Measurements from ENCODE around the gene CEP72. TPM values are rescaled to one million over a fixed set of nuclear protein-coding genes. Genes with fewer than 3 reads are reported as not detected.
A peak's percentile ranks its signal among the peaks of the same experiment; 100 is the strongest.

The CEP72 gene
- total and polyA plus RNA-seq, 2 of the 13 experiments (the other 11 are each of a cell fraction or from before 2014, with no cell fraction given): 3.4 to 9.4 TPM

- 0 out of 2 replicates have a peak, but pooled peaks have one; percentile 31 for TF ChIP-seq ZNF790 (CRISPR knock-in tag; IDR thresholded peaks at IDR 0.05; ENCODE audit: borderline replicate concordance)
- TF ChIP-seq ZNF142 (CRISPR knock-in tag; IDR thresholded peaks at IDR 0.05): no peak
- no peak for TF ChIP-seq HIVEP1 (CRISPR knock-in tag; IDR thresholded peaks at IDR 0.05)
- TF ChIP-seq, protein P1, sequence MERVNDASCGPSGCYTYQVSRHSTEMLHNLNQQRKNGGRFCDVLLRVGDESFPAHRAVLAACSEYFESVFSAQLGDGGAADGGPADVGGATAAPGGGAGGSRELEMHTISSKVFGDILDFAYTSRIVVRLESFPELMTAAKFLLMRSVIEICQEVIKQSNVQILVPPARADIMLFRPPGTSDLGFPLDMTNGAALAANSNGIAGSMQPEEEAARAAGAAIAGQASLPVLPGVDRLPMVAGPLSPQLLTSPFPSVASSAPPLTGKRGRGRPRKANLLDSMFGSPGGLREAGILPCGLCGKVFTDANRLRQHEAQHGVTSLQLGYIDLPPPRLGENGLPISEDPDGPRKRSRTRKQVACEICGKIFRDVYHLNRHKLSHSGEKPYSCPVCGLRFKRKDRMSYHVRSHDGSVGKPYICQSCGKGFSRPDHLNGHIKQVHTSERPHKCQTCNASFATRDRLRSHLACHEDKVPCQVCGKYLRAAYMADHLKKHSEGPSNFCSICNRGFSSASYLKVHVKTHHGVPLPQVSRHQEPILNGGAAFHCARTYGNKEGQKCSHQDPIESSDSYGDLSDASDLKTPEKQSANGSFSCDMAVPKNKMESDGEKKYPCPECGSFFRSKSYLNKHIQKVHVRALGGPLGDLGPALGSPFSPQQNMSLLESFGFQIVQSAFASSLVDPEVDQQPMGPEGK (CRISPR knock-in tag; IDR thresholded peaks at IDR 0.05): no peak
- TF ChIP-seq UBTF (CRISPR knock-in tag; IDR thresholded peaks at IDR 0.05): 0 out of 2 replicates have a peak, but pooled peaks have one; percentile 20
- TF ChIP-seq CEBPB (IDR thresholded peaks at IDR 0.05; ENCODE audit: borderline replicate concordance, low read depth, low read length): no peak
- TF ChIP-seq KDM3A (CRISPR knock-in tag; IDR thresholded peaks at IDR 0.05; ENCODE audit: low read depth): no peak
- TF ChIP-seq AGO1 (IDR thresholded peaks at IDR 0.05; ENCODE audit: low read depth, low read length, poor library complexity, severe bottlenecking): peak; percentile 27
- TF ChIP-seq, protein P2, sequence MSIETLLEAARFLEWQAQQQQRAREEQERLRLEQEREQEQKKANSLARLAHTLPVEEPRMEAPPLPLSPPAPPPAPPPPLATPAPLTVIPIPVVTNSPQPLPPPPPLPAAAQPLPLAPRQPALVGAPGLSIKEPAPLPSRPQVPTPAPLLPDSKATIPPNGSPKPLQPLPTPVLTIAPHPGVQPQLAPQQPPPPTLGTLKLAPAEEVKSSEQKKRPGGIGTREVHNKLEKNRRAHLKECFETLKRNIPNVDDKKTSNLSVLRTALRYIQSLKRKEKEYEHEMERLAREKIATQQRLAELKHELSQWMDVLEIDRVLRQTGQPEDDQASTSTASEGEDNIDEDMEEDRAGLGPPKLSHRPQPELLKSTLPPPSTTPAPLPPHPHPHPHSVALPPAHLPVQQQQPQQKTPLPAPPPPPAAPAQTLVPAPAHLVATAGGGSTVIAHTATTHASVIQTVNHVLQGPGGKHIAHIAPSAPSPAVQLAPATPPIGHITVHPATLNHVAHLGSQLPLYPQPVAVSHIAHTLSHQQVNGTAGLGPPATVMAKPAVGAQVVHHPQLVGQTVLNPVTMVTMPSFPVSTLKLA (IDR thresholded peaks at IDR 0.05): no peak
- no peak for TF ChIP-seq NRL (CRISPR knock-in tag; IDR thresholded peaks at IDR 0.05; ENCODE audit: borderline replicate concordance)
- TF ChIP-seq ZNF562 (CRISPR knock-in tag; IDR thresholded peaks at IDR 0.05; ENCODE audit: borderline replicate concordance): no peak
- no peak for TF ChIP-seq MEIS1 (CRISPR knock-in tag; IDR thresholded peaks at IDR 0.05; ENCODE audit: borderline replicate concordance)
- TF ChIP-seq ZNF160 (CRISPR knock-in tag; IDR thresholded peaks at IDR 0.05): no peak
These were observed 4.4 kb upstream of the CEP72 start (continued) for GRCh38 chr5:607541-608428.

Data from HepG2 (cell line).